CD14-positive monocyte (primary cell): Measurements from ENCODE around the gene KLHL34. TPM values are rescaled to one million over a fixed set of nuclear protein-coding genes. Genes with fewer than 3 reads are reported as not detected.

Experiments
- DNase-seq, 3 donors: peaks; one replicate each; pipeline ENCODE4 v3.0.0-alpha.2; 2011 to 2022
- H2AFZ ChIP-seq: 2 replicates; pipeline ENCODE4 v1.6.0; 2012; ENCODE audit warnings: mild to moderate bottlenecking, low read depth, low read length, inconsistent platforms; ENCODE audit not compliant: insufficient read depth, poor library complexity, severe bottlenecking
- H3K27ac ChIP-seq, 2 donors: 1 replicate in 1 of 2; 2 replicates in 1 of 2; pipeline ENCODE4 v1.5.1; 2012 to 2013; ENCODE audit warnings: low read length in 2 of 2, control low read depth in 1 of 2, inconsistent platforms in 1 of 2, low read depth in 1 of 2, mild to moderate bottlenecking in 1 of 2
- H3K27me3 ChIP-seq, 2 donors: one replicate each; pipeline versions ENCODE4 v1.6.0 to v1.6.1; 2011 to 2013; ENCODE audit warnings: low read length in 2 of 2; ENCODE audit not compliant: control insufficient read depth in 2 of 2, insufficient read depth in 2 of 2
- H3K36me3 ChIP-seq, 2 donors: replicated peaks in 1 of 2; 1 replicate in 1 of 2; 2 replicates in 1 of 2; pipeline versions ENCODE4 v1.5.1 to v1.6.1; 2012 to 2013; ENCODE audit warnings: low read length in 2 of 2, control low read depth in 1 of 2, inconsistent platforms in 1 of 2, mild to moderate bottlenecking in 1 of 2; ENCODE audit not compliant: insufficient read depth in 2 of 2, control insufficient read depth in 1 of 2
- H3K4me1 ChIP-seq, 2 donors: 1 replicate in 1 of 2; 2 replicates in 1 of 2; pipeline versions ENCODE4 v1.5.1 to v1.6.1; 2012 to 2013; ENCODE audit warnings: low read length in 2 of 2, control low read depth in 1 of 2, inconsistent platforms in 1 of 2, mild to moderate bottlenecking in 1 of 2, moderate library complexity in 1 of 2; ENCODE audit not compliant: insufficient read depth in 2 of 2, control insufficient read depth in 1 of 2
- H3K4me2 ChIP-seq: replicated peaks from 2 replicates; pipeline ENCODE3; 2012; ENCODE audit warnings: low read length, moderate library complexity, mild to moderate bottlenecking; ENCODE audit not compliant: poor library complexity, severe bottlenecking; ENCODE audit errors: extremely low read depth
- H3K4me3 ChIP-seq, 3 experiments: fragments of 200-600 bp in 1 of 3; sonication (generic) in 1 of 3; replicated peaks in 1 of 3; 1 replicate in 2 of 3; 2 replicates in 1 of 3; pipeline ENCODE4 v1.5.1; 2011 to 2013; ENCODE audit warnings: low read length in 3 of 3, mild to moderate bottlenecking in 3 of 3, control low read depth in 2 of 3, low read depth in 2 of 3, inconsistent platforms in 1 of 3, moderate library complexity in 1 of 3
- H3K79me2 ChIP-seq: 2 replicates; pipeline ENCODE4 v1.6.0; 2012; ENCODE audit warnings: mild to moderate bottlenecking, control low read depth, inconsistent platforms, low read length, moderate library complexity; ENCODE audit not compliant: insufficient read depth
- H3K9ac ChIP-seq: 2 replicates; pipeline ENCODE4 v1.6.0; 2017; ENCODE audit warnings: low read length, mild to moderate bottlenecking; ENCODE audit not compliant: insufficient read depth, poor library complexity, severe bottlenecking
- H3K9me3 ChIP-seq, 2 donors: replicated peaks in 1 of 2; 1 replicate in 1 of 2; 2 replicates in 1 of 2; pipeline versions ENCODE4 v1.5.1 to v1.6.1; 2012 to 2013; ENCODE audit warnings: low read length in 2 of 2, control low read depth in 1 of 2; ENCODE audit not compliant: control insufficient read depth in 1 of 2, insufficient read depth in 1 of 2
- H4K20me1 ChIP-seq: 2 replicates; pipeline ENCODE4 v1.6.0; 2012; ENCODE audit warnings: mild to moderate bottlenecking, low read length, control low read depth, moderate library complexity; ENCODE audit not compliant: insufficient read depth
- H3K27ac Mint-ChIP-seq, 7 donors: one replicate each; pipeline ENCODE4 v1.8.0; 2020; ENCODE audit warnings: mild to moderate bottlenecking in 7 of 7, mixed read lengths in 7 of 7, moderate library complexity in 6 of 7, inconsistent platforms in 2 of 7
- H3K27me3 Mint-ChIP-seq, 3 donors: one replicate each; pipeline ENCODE4 v1.8.0; 2021 to 2022; ENCODE audit warnings: low read depth in 3 of 3, mild to moderate bottlenecking in 3 of 3, mixed read lengths in 3 of 3, moderate library complexity in 3 of 3, inconsistent platforms in 1 of 3
- H3K36me3 Mint-ChIP-seq, 2 donors: one replicate each; pipeline ENCODE4 v1.8.0; 2020; ENCODE audit warnings: mixed read lengths in 2 of 2, inconsistent platforms in 1 of 2, mild to moderate bottlenecking in 1 of 2
- H3K4me1 Mint-ChIP-seq: one replicate; pipeline ENCODE4 v1.8.0; 2020; ENCODE audit warnings: mild to moderate bottlenecking, mixed read lengths
- H3K4me3 Mint-ChIP-seq, 2 donors: one replicate each; pipeline ENCODE4 v1.8.0; 2020; ENCODE audit warnings: mild to moderate bottlenecking in 2 of 2, mixed read lengths in 2 of 2, moderate library complexity in 1 of 2
- H3K9me3 Mint-ChIP-seq, 7 donors: one replicate each; pipeline ENCODE4 v1.8.0; 2020 to 2022; ENCODE audit warnings: mixed read lengths in 7 of 7, mild to moderate bottlenecking in 6 of 7, moderate library complexity in 6 of 7, inconsistent platforms in 2 of 7
- WGBS: methylation state at CpG from one replicate; pipeline ENCODE4 v1.1.5; 2013; ENCODE audit warnings: missing lambda C conversion rate; ENCODE audit not compliant: insufficient coverage; 5-methylcytosine and 5-hydroxymethylcytosine counted together
- intact Hi-C, 2 donors: fragments of 100-400 bp; cut with micrococcal nuclease; formaldehyde crosslinking; loops; one replicate each; pipeline versions ENCODE4 v1.15.0 to v1.15.1; 2023
- polyA plus RNA-seq, 3 donors: library from polyadenylated mRNA; depleted of rRNA in 1 of 3; unstranded in 2 of 3; stranded (reverse) in 1 of 3; fragments of 300-500 nt in 2 of 3; fragments of >200 nt in 1 of 3; fragmentation: Illumina TruSeq in 2 of 3; gene quantifications; 1 replicate in 2 of 3; 2 replicates in 1 of 3; pipeline ENCODE4 v1.2.3, GENCODE V29; 2012 to 2021
- TF ChIP-seq, protein P1 (sequence below): fragments of 200-600 bp; IDR thresholded peaks from one replicate; pipeline ENCODE4 v1.8.0; 2022; ENCODE audit warnings: antibody characterized with exemption, mild to moderate bottlenecking

Gene KLHL34
- polyA plus RNA-seq, 3 donors: not detected

DNA sequence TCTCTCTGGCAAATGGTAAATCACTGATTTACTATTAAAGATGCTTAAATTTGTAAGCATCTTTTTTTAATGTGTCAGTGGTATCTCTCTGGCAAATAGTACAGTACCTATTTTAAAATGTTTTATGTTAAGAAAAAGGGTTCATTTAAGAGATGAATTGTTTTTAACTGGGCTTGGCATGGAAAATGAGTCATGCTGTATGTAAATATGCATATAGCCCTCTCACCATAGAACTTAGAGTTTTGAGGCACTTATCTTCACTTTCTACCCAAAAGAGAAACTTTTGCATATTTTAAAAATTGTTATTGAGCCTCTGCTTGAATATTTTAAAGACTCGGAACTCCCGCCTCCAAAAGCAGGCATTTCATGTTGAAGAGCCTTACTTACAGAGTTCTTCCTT is 37.9 kb downstream of the KLHL34 start:
- Histone ChIP-seq H3K4me2 (no peak overlapping the region), H3K36me3 (no peaks in the 10 kb centered on the region), H3K79me2 (no peaks in the 10 kb centered on the region), H3K27me3 (no peaks in the 10 kb centered on the region), H3K9ac (no peak overlapping the region), H3K27ac (no peak overlapping the region), H4K20me1 (no peaks in the 10 kb centered on the region), H3K4me1 (no peaks in the 10 kb centered on the region), H3K4me3 (no peak overlapping the region), H3K9me3 (no peaks in the 10 kb centered on the region), H2AFZ (no peak overlapping the region)
- Mint-ChIP-seq H3K36me3 (no peaks in the 10 kb centered on the region), H3K4me3 (no peak overlapping the region), H3K9me3 (no peaks in the 10 kb centered on the region), H3K27me3 (peaks cover 0 to 2% (median 0%) of the 10 kb centered on the region in 3 donors), H3K4me1 (no peaks in the 10 kb centered on the region), H3K27ac (no peak overlapping the region)
- no CpG with 5 or more reads among the region's 2 CpGs for WGBS
- no peak for DNase-seq
- TF ChIP-seq, protein P1, sequence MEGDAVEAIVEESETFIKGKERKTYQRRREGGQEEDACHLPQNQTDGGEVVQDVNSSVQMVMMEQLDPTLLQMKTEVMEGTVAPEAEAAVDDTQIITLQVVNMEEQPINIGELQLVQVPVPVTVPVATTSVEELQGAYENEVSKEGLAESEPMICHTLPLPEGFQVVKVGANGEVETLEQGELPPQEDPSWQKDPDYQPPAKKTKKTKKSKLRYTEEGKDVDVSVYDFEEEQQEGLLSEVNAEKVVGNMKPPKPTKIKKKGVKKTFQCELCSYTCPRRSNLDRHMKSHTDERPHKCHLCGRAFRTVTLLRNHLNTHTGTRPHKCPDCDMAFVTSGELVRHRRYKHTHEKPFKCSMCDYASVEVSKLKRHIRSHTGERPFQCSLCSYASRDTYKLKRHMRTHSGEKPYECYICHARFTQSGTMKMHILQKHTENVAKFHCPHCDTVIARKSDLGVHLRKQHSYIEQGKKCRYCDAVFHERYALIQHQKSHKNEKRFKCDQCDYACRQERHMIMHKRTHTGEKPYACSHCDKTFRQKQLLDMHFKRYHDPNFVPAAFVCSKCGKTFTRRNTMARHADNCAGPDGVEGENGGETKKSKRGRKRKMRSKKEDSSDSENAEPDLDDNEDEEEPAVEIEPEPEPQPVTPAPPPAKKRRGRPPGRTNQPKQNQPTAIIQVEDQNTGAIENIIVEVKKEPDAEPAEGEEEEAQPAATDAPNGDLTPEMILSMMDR: no peak
- intact Hi-C loops: no loop called here

DNA sequence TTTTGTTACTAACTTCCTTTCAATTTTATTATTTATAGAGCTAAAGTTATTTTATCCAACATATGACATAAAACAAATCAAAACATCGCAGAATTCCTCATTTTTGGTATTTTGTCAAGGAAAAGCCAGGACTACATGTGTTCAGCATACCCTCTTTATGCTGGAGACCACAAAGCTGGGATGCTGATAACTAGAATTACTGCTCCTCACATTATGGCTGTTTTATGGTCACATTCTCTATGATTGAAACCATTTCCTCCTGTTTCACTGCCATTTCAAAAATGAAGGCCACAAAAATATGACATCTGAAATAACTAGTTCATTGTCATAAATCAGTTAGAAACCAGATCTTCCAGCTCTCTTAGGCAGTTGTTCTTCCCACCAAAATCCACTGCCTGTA is 41.7 kb downstream of the KLHL34 start:
- H3K27me3 ChIP-seq: no peaks in the 10 kb centered on the region
- DNase-seq: no peak
- no peak overlapping the region for H2AFZ ChIP-seq
- no peaks in the 10 kb centered on the region for H3K79me2 ChIP-seq
- no peak overlapping the region for H3K4me2 ChIP-seq
- no peaks in the 10 kb centered on the region for H4K20me1 ChIP-seq
- H3K27me3 Mint-ChIP-seq: peaks cover 0 to 2% (median 0%) of the 10 kb centered on the region in 3 donors
- intact Hi-C loops: no loop called here
- H3K9me3 ChIP-seq: no peaks in the 10 kb centered on the region
- no peaks in the 10 kb centered on the region for H3K4me1 ChIP-seq
- H3K4me1 Mint-ChIP-seq: no peaks in the 10 kb centered on the region
- H3K27ac Mint-ChIP-seq: no peak overlapping the region
- TF ChIP-seq, protein P1: no peak
- no peaks in the 10 kb centered on the region for H3K36me3 Mint-ChIP-seq
- H3K9ac ChIP-seq: no peak overlapping the region
- H3K36me3 ChIP-seq: no peaks in the 10 kb centered on the region
- H3K4me3 ChIP-seq: no peak overlapping the region
- WGBS: no CpG with 5 or more reads among the region's 1 CpG
- no peak overlapping the region for H3K4me3 Mint-ChIP-seq
- no peaks in the 10 kb centered on the region for H3K9me3 Mint-ChIP-seq
- H3K27ac ChIP-seq: no peak overlapping the region
